IMR-90 (cell line): Measurements from ENCODE around the gene MAN1C1. TPM values are rescaled to one million over a fixed set of nuclear protein-coding genes. Genes with fewer than 3 reads are reported as not detected.
A peak's percentile ranks its signal among the peaks of the same experiment; 100 is the strongest.

Source experiments
- ATAC-seq: fragments of 200-7000 bp; cut with Tn5 transposase; 2 replicates; pipeline ENCODE4 v1.9.1; 2020; ENCODE audit warnings: low read depth, mild to moderate bottlenecking, moderate library complexity
- BruUV-seq: library from RNA; stranded (reverse); fragments of 400-500 nt; replicated peaks from 2 replicates; lab custom pipeline; 2021; lab: Mats Ljungman, UMichigan
- CTCF ChIA-PET: fragments of 300-600 bp; formaldehyde crosslinking; extraction: SDS; loops from one replicate; lab custom pipeline; 2021; ENCODE audit warnings: antibody characterized with exemption; lab: Yijun Ruan, JAX
- POLR2A ChIA-PET: fragments of 300-600 bp; sonication (Branson Sonifier 250); formaldehyde crosslinking; loops from one replicate; lab custom pipeline; 2022; ENCODE audit warnings: antibody characterized with exemption; ENCODE audit not compliant: unreplicated experiment; lab: Charles Lee
- DNase-seq: peaks from one replicate; pipeline ENCODE4 v3.0.0; 2013
- H2AFZ ChIP-seq: replicated peaks from 2 replicates; pipeline ENCODE3; 2013; ENCODE audit warnings: low read length, mild to moderate bottlenecking; ENCODE audit not compliant: poor library complexity
- H2AK5ac ChIP-seq: 2 replicates; pipeline ENCODE4 v1.6.1; 2013; ENCODE audit warnings: low read depth, low read length, inconsistent platforms
- H2AK9ac ChIP-seq: replicated peaks from 2 replicates; pipeline ENCODE3; 2013; ENCODE audit warnings: mild to moderate bottlenecking, low read depth, low read length, moderate library complexity; ENCODE audit not compliant: poor library complexity
- H2BK120ac ChIP-seq: 2 replicates; pipeline ENCODE4 v1.6.1; 2013; ENCODE audit warnings: low read depth, low read length, inconsistent platforms
- H2BK15ac ChIP-seq: 3 replicates; pipeline ENCODE4 v1.6.1; 2013; ENCODE audit warnings: low read depth, low read length, inconsistent platforms
- H2BK20ac ChIP-seq: 2 replicates; pipeline ENCODE4 v1.6.1; 2013; ENCODE audit warnings: low read depth, mild to moderate bottlenecking, inconsistent platforms, low read length, moderate library complexity
- H2BK5ac ChIP-seq: 2 replicates; pipeline ENCODE4 v1.6.1; 2013; ENCODE audit warnings: mild to moderate bottlenecking, low read depth, low read length, inconsistent platforms; ENCODE audit not compliant: poor library complexity, severe bottlenecking
- H3K14ac ChIP-seq: replicated peaks from 2 replicates; pipeline ENCODE4 v1.6.1; 2013; ENCODE audit warnings: low read depth, low read length, inconsistent platforms
- H3K18ac ChIP-seq: 2 replicates; pipeline ENCODE4 v1.6.1; 2013; ENCODE audit warnings: low read depth, low read length, control low read depth
- H3K23ac ChIP-seq: 2 replicates; pipeline ENCODE4 v1.6.1; 2013; ENCODE audit warnings: low read depth, low read length, inconsistent platforms
- H3K27ac ChIP-seq: 2 replicates; pipeline ENCODE4 v1.5.1; 2013; ENCODE audit warnings: mild to moderate bottlenecking, control low read depth, low read length; ENCODE audit not compliant: insufficient read depth
- H3K27me3 ChIP-seq: 2 replicates; pipeline ENCODE4 v1.6.1; 2013; ENCODE audit warnings: low read length; ENCODE audit not compliant: control insufficient read depth, insufficient read depth
- H3K36me3 ChIP-seq: 2 replicates; pipeline ENCODE4 v1.6.1; 2013; ENCODE audit warnings: low read length, mixed read lengths; ENCODE audit not compliant: control insufficient read depth, insufficient read depth
- H3K4ac ChIP-seq: 2 replicates; pipeline ENCODE4 v1.6.1; 2013; ENCODE audit warnings: low read depth, low read length, inconsistent platforms
- H3K4me1 ChIP-seq: 2 replicates; pipeline ENCODE4 v1.6.1; 2013; ENCODE audit warnings: low read length, mixed read lengths; ENCODE audit not compliant: control insufficient read depth, insufficient read depth
- H3K4me2 ChIP-seq: 2 replicates; pipeline ENCODE4 v1.6.1; 2013; ENCODE audit warnings: low read depth, mild to moderate bottlenecking, control low read depth, low read length, moderate library complexity
- H3K4me3 ChIP-seq: 2 replicates; pipeline ENCODE4 v1.5.1; 2013; ENCODE audit warnings: low read depth, mild to moderate bottlenecking, control low read depth, low read length, moderate library complexity; ENCODE audit not compliant: insufficient read depth
- H3K56ac ChIP-seq: 2 replicates; pipeline ENCODE4 v1.6.1; 2013; ENCODE audit warnings: low read length, inconsistent platforms; ENCODE audit not compliant: insufficient read depth; ENCODE audit errors: extremely low read depth
- H3K79me1 ChIP-seq, 2 experiments: 2 replicates each; pipeline ENCODE4 v1.6.1; 2013; ENCODE audit warnings: low read length in 2 of 2, inconsistent platforms in 1 of 2, low read depth in 1 of 2
- H3K9ac ChIP-seq: 2 replicates; pipeline ENCODE4 v1.6.1; 2013; ENCODE audit warnings: low read depth, low read length, control low read depth
- H3K9me1 ChIP-seq: 2 replicates; pipeline ENCODE4 v1.6.1; 2013; ENCODE audit warnings: low read length, inconsistent platforms; ENCODE audit not compliant: insufficient read depth
- H3K9me3 ChIP-seq: 2 replicates; pipeline ENCODE4 v1.6.1; 2013; ENCODE audit warnings: low read length; ENCODE audit not compliant: control insufficient read depth, insufficient read depth
- H4K20me1 ChIP-seq: 2 replicates; pipeline ENCODE4 v1.6.1; 2013; ENCODE audit warnings: low read length, inconsistent platforms; ENCODE audit not compliant: insufficient read depth
- H4K5ac ChIP-seq: 2 replicates; pipeline ENCODE4 v1.6.1; 2013; ENCODE audit warnings: mild to moderate bottlenecking, low read depth, low read length, control low read depth
- H4K8ac ChIP-seq, 2 experiments: 2 replicates each; pipeline ENCODE4 v1.6.1; 2013; ENCODE audit warnings: low read depth in 2 of 2, low read length in 2 of 2, control low read depth in 1 of 2, inconsistent platforms in 1 of 2
- H4K91ac ChIP-seq: 2 replicates; pipeline ENCODE4 v1.6.1; 2013; ENCODE audit warnings: low read depth, low read length, inconsistent platforms; ENCODE audit not compliant: insufficient read depth
- BHLHE40 ChIP-seq: fragments of 150-350 bp; IDR thresholded peaks from 2 replicates; pipeline ENCODE4 v1.6.1; 2016; ENCODE audit warnings: mild to moderate bottlenecking, low read depth, low read length
- CEBPB ChIP-seq: IDR thresholded peaks from 2 replicates; pipeline ENCODE4 v1.6.1; 2012; ENCODE audit warnings: low read depth, low read length, improper control_type of control experiment
- CHD1 ChIP-seq: IDR thresholded peaks from 2 replicates; pipeline ENCODE4 v1.6.1; 2012; ENCODE audit warnings: low read depth, low read length, improper control_type of control experiment
- CTCF ChIP-seq: conservative IDR thresholded peaks from 2 replicates; pipeline ENCODE4 v1.5.1; 2012; ENCODE audit warnings: mild to moderate bottlenecking, low read depth, low read length, improper control_type of control experiment
- FOS ChIP-seq: fragments of 150-350 bp; IDR thresholded peaks from 2 replicates; pipeline ENCODE4 v1.6.1; 2016; ENCODE audit warnings: low read depth, low read length
- MAFK ChIP-seq: IDR thresholded peaks from 2 replicates; pipeline ENCODE4 v1.6.1; 2012; ENCODE audit warnings: low read depth, low read length, improper control_type of control experiment
- MAZ ChIP-seq: IDR thresholded peaks from 2 replicates; pipeline ENCODE4 v1.6.1; 2012; ENCODE audit warnings: low read depth, mild to moderate bottlenecking, low read length, improper control_type of control experiment, moderate library complexity, borderline replicate concordance
- MXI1 ChIP-seq: IDR thresholded peaks from 2 replicates; pipeline ENCODE4 v1.6.1; 2012; ENCODE audit warnings: low read depth, mild to moderate bottlenecking, low read length, moderate library complexity, borderline replicate concordance
- NFE2L2 ChIP-seq: fragments of 150-350 bp; IDR thresholded peaks from 2 replicates; pipeline ENCODE4 v1.6.1; 2016; ENCODE audit warnings: low read depth, mild to moderate bottlenecking, low read length
- RCOR1 ChIP-seq: IDR thresholded peaks from 2 replicates; pipeline ENCODE4 v1.6.1; 2012; ENCODE audit warnings: mild to moderate bottlenecking, low read length, improper control_type of control experiment; ENCODE audit not compliant: insufficient replicate concordance
- SMC3 ChIP-seq: fragments of 150-350 bp; IDR thresholded peaks from 2 replicates; pipeline ENCODE4 v1.6.1; 2016; ENCODE audit warnings: low read depth, mild to moderate bottlenecking, antibody characterized with exemption, low read length, moderate library complexity
- USF2 ChIP-seq: fragments of 150-350 bp; IDR thresholded peaks from 2 replicates; pipeline ENCODE4 v1.6.1; 2017; ENCODE audit warnings: mild to moderate bottlenecking, antibody characterized with exemption, low read length, low read depth
- WGBS, 2 experiments: methylation state at CpG; one replicate each; pipeline versions ENCODE4 v1.1.5 to v1.1.7; 2013; ENCODE audit warnings: missing lambda C conversion rate in 2 of 2; ENCODE audit not compliant: insufficient read length in 1 of 2; ENCODE audit errors: extremely low coverage in 2 of 2; 5-methylcytosine and 5-hydroxymethylcytosine counted together
- dilution Hi-C: fragments of 300-500 bp; cut with HindIII; formaldehyde crosslinking; loops from one replicate; pipeline ENCODE4 v1.14.3; 2018; ENCODE audit warnings: low sequenced_read_pairs; ENCODE audit not compliant: unreplicated experiment
- in situ Hi-C: fragments of 300-500 bp; cut with MboI; formaldehyde crosslinking; loops from 3 replicates; pipeline ENCODE4 v1.14.3; 2019; ENCODE audit warnings: low sequenced_read_pairs, inconsistent platforms, mixed read lengths
- intact Hi-C: fragments of 100-400 bp; cut with micrococcal nuclease; formaldehyde crosslinking; loops from 2 replicates; pipeline ENCODE4 v1.10.0; 2022
- polyA plus RNA-seq, 3 experiments: library from polyadenylated mRNA; depleted of rRNA; stranded (reverse); fragments of >200 nt; gene quantifications; 2 replicates each; pipeline ENCODE4 v1.2.3, GENCODE V29; 2012; ENCODE audit warnings: low replicate concordance in 1 of 3
- total RNA-seq: library from RNA; depleted of rRNA; stranded (reverse); fragments of >200 nt; gene quantifications from 2 replicates; pipeline ENCODE4 v1.2.3, GENCODE V29; 2012

MAN1C1 gene
- total and polyA plus RNA-seq, 2 of the 4 experiments (the other 2 are of a cell fraction) = 3.2 to 11.3 TPM

GRCh38 chr1:25618433-25618808 lies 1.8 kb downstream of the MAN1C1 start:
- ChIA-PET POLR2A (no interaction called here), CTCF (interaction anchor here (0.7 to 1.9 kb wide), 5 partner anchors 10 to 184 kb away, joined by 3 to 7 read pairs (median 4); no protein-coding TSS in a partner anchor)
- TF ChIP-seq CTCF (no peak), MAZ (no peak), CHD1 (no peak), BHLHE40 (no peak), RCOR1 (no peak), USF2 (no peak), CEBPB (no peak), MAFK (no peak), NFE2L2 (no peak), SMC3 (no peak), MXI1 (no peak), FOS (no peak)
- Histone ChIP-seq H3K18ac (no peak overlapping the region; the same call in 1 of the 2 replicates), H3K4ac (peak overlapping the region; percentile 6; the same call in 1 of the 2 replicates), H2BK15ac (no peak overlapping the region), H3K56ac (no peak overlapping the region; the same call in 1 of the 2 replicates), H2BK20ac (no peak overlapping the region), H2AK9ac (peak overlapping the region; percentile 0), H3K36me3 (no peaks in the 10 kb centered on the region; the same call in 1 of the 2 replicates), H4K20me1 (peaks cover 17% of the 10 kb centered on the region; the same call in 1 of the 2 replicates), H3K9ac (peak overlapping the region; percentile 65), H2BK120ac (no peak overlapping the region), H4K91ac (no peak overlapping the region), H3K4me1 (peaks cover 7% of the 10 kb centered on the region; the same call in 1 of the 2 replicates), H3K23ac (peak overlapping the region; percentile 80; the same call in 1 of the 2 replicates), H3K4me2 (peak overlapping the region; percentile 96), H2AFZ (no peak overlapping the region), H3K9me1 (0 out of 2 replicates have a peak, but pooled peaks cover 2% of the 10 kb centered on the region), H3K14ac (no peak overlapping the region; the same call in 1 of the 2 replicates), H3K9me3 (no peaks in the 10 kb centered on the region), H4K5ac (peak overlapping the region; percentile 9; the same call in 1 of the 2 replicates), H3K27me3 (peaks cover 6% of the 10 kb centered on the region; the same call in 1 of the 2 replicates), H2BK5ac (no peak overlapping the region), H3K4me3 (peak overlapping the region; percentile 69), H3K27ac (peak overlapping the region; percentile 46; the same call in 1 of the 2 replicates), H2AK5ac (peak overlapping the region; percentile 84), H4K8ac (no peak overlapping the region), H3K79me1 (peaks cover 5 to 19% of the 10 kb centered on the region in 2 experiments; a peak in 2 of 4 replicates)
- no CpG with 5 or more reads among the region's 4 CpGs for WGBS, 2 experiments
- no TSS peak for BruUV-seq
- in situ Hi-C loops = no loop called here
- intact Hi-C loops = loop anchor here (2.0 to 5.0 kb wide), 2 partner anchors 49 to 178 kb away; no protein-coding TSS in a partner anchor
- no peak for DNase-seq
- no peak for ATAC-seq
- dilution Hi-C loops = no loop called here
